OCI-LY3 (cell line): Measurements from ENCODE around the gene VSX2.

Experiments used
- CTCF ChIP-seq: fragments of 200-600, 300-600 bp; sonication (generic); IDR thresholded peaks from 2 replicates; pipeline ENCODE4 v1.5.1; 2014; ENCODE audit warnings: antibody characterized with exemption, low read length, low read depth
- EZH2phosphoT487 ChIP-seq: fragments of 200-600 bp; shearing (Covaris generic); IDR thresholded peaks from 2 replicates; pipeline ENCODE4 v1.6.1; 2018; ENCODE audit warnings: antibody characterized with exemption, mixed run types, low read depth

GRCh38 chr14:74299061-74299545 lies 59.9 kb downstream of the VSX2 start:
- no peak for TF ChIP-seq CTCF
- TF ChIP-seq EZH2phosphoT487, result no peak
